ENCODE results near the gene EID3. TPM values are rescaled to one million over a fixed set of nuclear protein-coding genes. Genes with fewer than 3 reads are reported as not detected.

EID3 gene
- polyA plus RNA-seq, 1 donor from 2014 or later = 0.37 TPM

DNA sequence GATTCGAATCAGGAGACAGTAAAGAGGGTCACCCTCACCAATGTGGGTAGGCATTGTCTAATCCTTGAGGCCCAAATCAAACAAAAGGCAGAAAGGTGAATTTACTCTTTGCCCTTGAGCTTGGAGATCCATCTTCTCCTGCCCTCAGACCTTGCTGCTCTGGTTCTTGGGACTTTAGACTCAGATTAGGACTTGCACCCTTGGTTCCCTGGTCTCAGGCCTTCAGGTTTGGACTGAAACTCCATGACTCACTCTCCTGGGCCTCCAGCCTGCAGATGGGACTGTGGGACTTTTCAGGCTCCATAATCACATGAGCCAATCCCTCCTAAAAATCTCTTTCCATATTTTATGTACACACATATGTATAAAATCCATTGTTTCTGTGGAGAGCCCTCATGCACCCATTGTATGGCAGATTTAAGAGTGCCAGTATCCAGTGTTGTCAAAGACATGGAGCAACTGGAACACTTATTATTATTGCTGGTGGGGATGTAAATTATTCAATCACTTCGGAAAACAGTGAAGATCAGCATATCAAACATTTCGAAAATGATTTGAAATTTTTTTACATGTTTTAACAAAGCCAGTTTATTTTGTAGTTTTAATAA lies 48.7 kb downstream of the EID3 start:
- Histone ChIP-seq H3K4me3 (ENCODE audit: low read length) (no peak overlapping the region), H3K9me3 (ENCODE audit: low read length) (no peaks in the 10 kb centered on the region), H3K27me3 (ENCODE audit: insufficient read depth, low read depth, low read length) (no peaks in the 10 kb centered on the region), H3F3A (ENCODE audit: insufficient read depth, low read length, poor library complexity, severe bottlenecking) (no peaks in the 10 kb centered on the region), H3K9ac (ENCODE audit: low read length) (no peak overlapping the region), H3K27ac (ENCODE audit: low read length) (no peak overlapping the region), H3K79me2 (replicated peaks; ENCODE audit: insufficient read depth, low read length) (no peaks in the 10 kb centered on the region), H4K20me1 (ENCODE audit: insufficient read depth) (no peaks in the 10 kb centered on the region), H3K4me2 (ENCODE audit: low read length) (no peak overlapping the region), H3K36me3 (ENCODE audit: insufficient read depth, low read length) (peaks cover 4% of the 10 kb centered on the region), H3K9me2 (ENCODE audit: insufficient read depth, low read length) (no peaks in the 10 kb centered on the region), H2AFZ (ENCODE audit: low read depth, low read length) (no peak overlapping the region)
- TF ChIP-seq POLR2AphosphoS5 (IDR thresholded peaks at IDR 0.05) = no peak
- TF ChIP-seq RAD21 (conservative IDR thresholded peaks at IDR 0.05) = no peak
- TF ChIP-seq, protein P1, sequence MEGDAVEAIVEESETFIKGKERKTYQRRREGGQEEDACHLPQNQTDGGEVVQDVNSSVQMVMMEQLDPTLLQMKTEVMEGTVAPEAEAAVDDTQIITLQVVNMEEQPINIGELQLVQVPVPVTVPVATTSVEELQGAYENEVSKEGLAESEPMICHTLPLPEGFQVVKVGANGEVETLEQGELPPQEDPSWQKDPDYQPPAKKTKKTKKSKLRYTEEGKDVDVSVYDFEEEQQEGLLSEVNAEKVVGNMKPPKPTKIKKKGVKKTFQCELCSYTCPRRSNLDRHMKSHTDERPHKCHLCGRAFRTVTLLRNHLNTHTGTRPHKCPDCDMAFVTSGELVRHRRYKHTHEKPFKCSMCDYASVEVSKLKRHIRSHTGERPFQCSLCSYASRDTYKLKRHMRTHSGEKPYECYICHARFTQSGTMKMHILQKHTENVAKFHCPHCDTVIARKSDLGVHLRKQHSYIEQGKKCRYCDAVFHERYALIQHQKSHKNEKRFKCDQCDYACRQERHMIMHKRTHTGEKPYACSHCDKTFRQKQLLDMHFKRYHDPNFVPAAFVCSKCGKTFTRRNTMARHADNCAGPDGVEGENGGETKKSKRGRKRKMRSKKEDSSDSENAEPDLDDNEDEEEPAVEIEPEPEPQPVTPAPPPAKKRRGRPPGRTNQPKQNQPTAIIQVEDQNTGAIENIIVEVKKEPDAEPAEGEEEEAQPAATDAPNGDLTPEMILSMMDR (IDR thresholded peaks at IDR 0.05; ENCODE audit: poor library complexity, severe bottlenecking) = no peak
- no peak for TF ChIP-seq SMC3 (conservative IDR thresholded peaks at IDR 0.05; ENCODE audit: poor library complexity)
- no peak for TF ChIP-seq REST (IDR thresholded peaks at IDR 0.05; ENCODE audit: borderline replicate concordance)
- no peak for TF ChIP-seq EP300 (conservative IDR thresholded peaks at IDR 0.05; ENCODE audit: poor library complexity, severe bottlenecking)

- Histone ChIP-seq H3K27ac (ENCODE audit: low read length) (no peak overlapping the region), H3K79me2 (replicated peaks; ENCODE audit: insufficient read depth, low read length) (no peaks in the 10 kb centered on the region), H2AFZ (ENCODE audit: low read depth, low read length) (no peak overlapping the region), H3K9ac (ENCODE audit: low read length) (no peak overlapping the region), H3K9me3 (ENCODE audit: low read length) (no peaks in the 10 kb centered on the region), H3K9me2 (ENCODE audit: insufficient read depth, low read length) (no peaks in the 10 kb centered on the region), H3K27me3 (ENCODE audit: insufficient read depth, low read depth, low read length) (no peaks in the 10 kb centered on the region), H3K36me3 (ENCODE audit: insufficient read depth, low read length) (peaks cover 4% of the 10 kb centered on the region), H3F3A (ENCODE audit: insufficient read depth, low read length, poor library complexity, severe bottlenecking) (no peaks in the 10 kb centered on the region), H4K20me1 (ENCODE audit: insufficient read depth) (no peaks in the 10 kb centered on the region), H3K4me2 (ENCODE audit: low read length) (no peak overlapping the region), H3K4me3 (ENCODE audit: low read length) (no peak overlapping the region)
- TF ChIP-seq POLR2AphosphoS5 (IDR thresholded peaks at IDR 0.05) (no peak), EZH2 (IDR thresholded peaks at IDR 0.05; ENCODE audit: borderline replicate concordance, insufficient read depth, low read length, poor library complexity, severe bottlenecking) (no peak), TAF1 (IDR thresholded peaks at IDR 0.05; ENCODE audit: low read depth) (no peak), MXI1 (conservative IDR thresholded peaks at IDR 0.05; ENCODE audit: poor library complexity, severe bottlenecking) (no peak), EP300 (conservative IDR thresholded peaks at IDR 0.05; ENCODE audit: poor library complexity, severe bottlenecking) (no peak), RAD21 (conservative IDR thresholded peaks at IDR 0.05) (no peak), REST (IDR thresholded peaks at IDR 0.05; ENCODE audit: borderline replicate concordance) (no peak), SMC3 (conservative IDR thresholded peaks at IDR 0.05; ENCODE audit: poor library complexity) (no peak)
- TF ChIP-seq, protein P1 (IDR thresholded peaks at IDR 0.05; ENCODE audit: poor library complexity, severe bottlenecking) = no peak
Observed at GRCh38 chr12:104353012-104353981, 49.8 kb downstream of the EID3 start.

All from neural cell (in vitro differentiated cells).